T47D (cell line): ENCODE data around the gene NT5C2.
"Not testable (repeated sequence)": the region's sequence is repeated elsewhere in the genome, so short reads cannot be mapped to it uniquely, and the experiment has no call there.

Experiments used
- DNase-seq, 2 experiments: peaks; one replicate each; pipeline versions ENCODE4 v3.0.0 to v3.0.0-alpha.2; 2011 to 2012; ENCODE audit warnings: low read depth in 1 of 2, low spot score in 1 of 2
- JUND ChIP-seq: IDR thresholded peaks from 2 replicates; pipeline ENCODE4 v1.6.1; 2012; ENCODE audit warnings: low read depth
- in situ Hi-C: cut with HindIII; loops from 2 replicates; pipeline ENCODE4 v1.10.0; 2016; ENCODE audit warnings: low sequenced_read_pairs, low pct_unique_long_range_greater_than_20kb

The NT5C2 gene

DNA sequence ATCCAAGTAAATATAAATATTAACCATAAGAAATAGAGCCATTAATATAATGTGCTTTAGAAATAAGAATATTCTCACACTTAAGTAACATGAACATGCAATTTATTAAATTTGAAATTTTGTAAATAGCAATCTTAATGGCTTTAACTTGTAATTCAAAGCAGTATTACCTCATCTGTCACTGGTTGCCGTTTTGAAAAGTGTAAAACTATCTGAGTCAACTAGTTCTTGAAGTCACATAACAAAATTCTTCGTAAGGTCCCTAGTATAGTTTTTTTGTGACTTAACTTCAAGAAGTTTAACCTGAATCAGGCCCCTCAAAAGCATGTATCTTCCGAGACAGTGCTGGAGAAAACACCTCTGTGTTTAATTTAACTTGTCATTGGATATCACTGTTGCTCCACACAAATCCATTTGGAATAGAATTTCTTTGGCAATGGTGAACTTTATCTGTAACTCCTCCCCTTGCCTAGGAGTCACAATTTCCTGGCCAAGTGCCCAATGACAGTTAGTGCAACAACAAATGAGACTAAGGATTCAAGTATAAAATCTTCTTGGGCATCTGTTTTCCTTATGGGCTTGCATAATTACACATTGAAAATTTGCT lies 47.1 kb downstream of the NT5C2 start:
- DNase-seq, result peak in 1 of 2 experiments; percentile 37
- in situ Hi-C loops, result no loop called here
- no peak for TF ChIP-seq JUND

DNA sequence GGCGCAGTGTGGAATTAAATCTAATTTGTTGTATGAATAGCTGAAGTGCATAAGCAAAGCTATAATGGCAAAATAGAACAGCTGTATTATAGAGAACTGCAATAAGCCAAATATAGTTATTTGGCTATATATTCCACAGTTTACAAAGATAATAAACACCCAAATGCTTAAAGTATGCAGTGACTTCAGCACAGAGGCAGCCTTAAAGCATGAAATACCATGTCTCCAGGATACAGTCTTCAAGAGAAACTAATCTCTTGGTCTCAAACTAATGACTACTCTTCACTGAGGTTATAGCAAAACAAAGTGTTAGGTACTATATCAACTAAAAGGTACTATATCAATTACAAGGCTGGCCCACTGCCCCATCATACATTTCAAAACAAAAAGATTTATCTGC lies 48.0 kb downstream of the NT5C2 start:
- DNase-seq, result no peak
- TF ChIP-seq JUND, result no peak
- in situ Hi-C loops, result no loop called here

DNA sequence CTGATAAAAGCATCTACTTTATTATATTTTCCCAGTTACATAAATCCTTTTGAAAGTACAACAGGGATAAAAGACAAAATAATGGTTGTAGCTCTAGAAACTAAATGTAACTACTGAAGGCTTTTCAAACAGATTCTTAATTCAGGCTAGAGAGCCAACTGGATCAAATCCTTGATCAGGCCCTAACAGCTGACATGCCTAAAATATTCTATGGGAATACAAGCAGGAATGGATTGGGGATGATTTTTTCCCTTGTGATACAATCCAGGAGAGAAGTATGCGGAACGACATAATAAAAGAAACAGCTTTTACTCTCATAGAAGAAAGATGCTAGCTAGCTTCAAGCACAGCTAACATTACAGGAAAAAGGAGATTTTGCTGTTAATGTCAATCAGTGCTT lies 49.0 kb downstream of the NT5C2 start:
- TF ChIP-seq JUND, result no peak
- no peak for DNase-seq
- in situ Hi-C loops, result no loop called here

DNA sequence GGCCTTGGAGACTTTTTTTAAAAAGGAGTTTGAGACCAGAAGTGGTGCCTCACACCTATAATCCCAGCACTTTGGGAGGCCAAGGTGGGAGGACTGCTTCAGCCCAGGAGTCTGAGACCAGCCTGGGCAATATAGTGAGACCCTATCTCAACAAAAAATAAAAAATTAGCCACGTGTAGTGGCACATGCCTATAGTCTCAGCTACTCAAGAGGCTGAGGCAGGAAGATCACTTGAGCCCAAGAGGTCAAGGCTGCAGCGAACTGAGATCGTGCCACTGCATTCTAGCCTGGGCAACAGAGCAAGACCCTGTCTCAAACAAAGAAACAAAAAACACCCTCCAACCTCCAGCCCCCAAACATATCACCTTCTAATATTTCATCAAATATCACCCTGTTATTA lies 49.4 kb downstream of the NT5C2 start:
- in situ Hi-C loops, DNase-seq: not testable (repeated sequence)

DNA sequence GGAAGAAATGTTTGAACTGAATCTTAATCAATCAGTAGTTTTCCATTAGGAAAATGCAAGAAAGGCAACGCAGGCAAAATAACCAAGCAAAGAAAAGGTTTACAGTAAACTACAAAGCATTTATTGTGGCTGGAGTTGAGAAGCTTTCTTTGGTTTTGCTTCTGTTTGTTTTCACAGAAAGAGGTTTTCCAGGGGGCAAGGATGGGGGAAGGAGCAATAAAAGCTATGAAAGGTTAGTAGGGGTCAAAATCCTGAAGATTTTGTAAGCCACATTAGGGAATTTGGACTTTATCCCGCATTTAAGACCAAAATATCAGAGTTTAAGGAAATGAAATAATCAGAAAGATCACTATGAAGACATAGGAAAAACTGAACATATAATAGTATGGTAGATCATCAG lies 51.1 kb downstream of the NT5C2 start:
- TF ChIP-seq JUND, result no peak
- in situ Hi-C loops, result no loop called here
- DNase-seq, result no peak

DNA sequence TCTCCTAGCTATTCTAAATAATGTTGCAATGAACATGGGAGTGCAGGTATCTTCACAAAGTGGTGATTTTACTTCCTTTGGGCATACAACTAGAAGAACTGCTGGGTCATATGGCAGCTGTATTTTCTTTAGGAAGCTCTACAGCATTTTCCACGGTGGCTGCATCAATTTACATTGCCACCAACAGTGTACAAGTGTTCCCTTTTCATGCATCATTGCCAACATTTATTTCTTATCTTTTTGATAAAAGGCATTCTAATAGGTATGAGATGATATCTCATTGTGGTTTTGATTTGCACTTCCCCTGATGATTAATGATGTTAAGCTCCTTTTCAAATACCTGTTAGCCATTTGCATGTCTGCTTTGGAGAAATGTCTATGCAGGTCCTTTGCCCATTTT lies 52.6 kb downstream of the NT5C2 start:
- DNase-seq, result no peak
- in situ Hi-C loops, result no loop called here
- no peak for TF ChIP-seq JUND

DNA sequence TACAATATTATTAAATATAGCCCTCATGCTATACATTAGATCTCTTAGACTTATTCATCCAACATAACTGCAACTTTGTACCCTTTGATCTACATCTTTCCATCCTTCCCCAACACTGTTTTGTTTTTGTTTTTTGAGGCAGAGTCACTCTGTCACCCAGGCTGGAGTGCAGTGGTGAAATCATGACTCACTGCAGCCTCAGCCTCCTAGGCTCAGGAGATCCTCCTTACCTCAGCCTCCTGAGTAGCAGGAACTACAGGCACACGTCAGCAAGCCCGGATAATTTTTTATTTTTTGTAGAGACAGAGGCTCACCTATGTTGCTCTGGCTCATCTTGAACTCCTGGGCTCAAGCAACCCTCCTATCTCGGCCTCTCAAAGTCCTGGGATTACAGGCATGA lies 53.3 kb downstream of the NT5C2 start:
- in situ Hi-C loops, result no loop called here
- no peak for TF ChIP-seq JUND
- no peak for DNase-seq

DNA sequence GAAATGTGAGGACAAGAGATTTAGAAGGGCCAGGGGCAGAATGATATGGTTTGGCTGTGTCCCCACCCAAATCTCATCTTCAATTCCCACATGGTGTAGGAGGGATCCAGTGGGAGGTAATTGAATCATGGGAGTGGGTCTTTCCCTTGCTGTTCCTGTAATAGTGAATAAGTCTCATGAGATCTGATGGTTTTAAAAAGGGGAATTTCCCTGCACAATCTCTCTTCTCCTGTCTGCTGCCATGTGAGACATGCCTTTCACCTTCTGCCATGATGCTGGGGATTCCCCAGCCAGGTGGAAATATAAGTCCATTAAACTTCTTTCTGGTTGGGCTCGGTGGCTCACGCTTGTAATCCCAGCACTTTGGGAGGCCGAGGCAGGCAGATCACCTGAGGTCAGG lies 57.9 kb downstream of the NT5C2 start:
- in situ Hi-C loops, DNase-seq: not testable (repeated sequence)

DNA sequence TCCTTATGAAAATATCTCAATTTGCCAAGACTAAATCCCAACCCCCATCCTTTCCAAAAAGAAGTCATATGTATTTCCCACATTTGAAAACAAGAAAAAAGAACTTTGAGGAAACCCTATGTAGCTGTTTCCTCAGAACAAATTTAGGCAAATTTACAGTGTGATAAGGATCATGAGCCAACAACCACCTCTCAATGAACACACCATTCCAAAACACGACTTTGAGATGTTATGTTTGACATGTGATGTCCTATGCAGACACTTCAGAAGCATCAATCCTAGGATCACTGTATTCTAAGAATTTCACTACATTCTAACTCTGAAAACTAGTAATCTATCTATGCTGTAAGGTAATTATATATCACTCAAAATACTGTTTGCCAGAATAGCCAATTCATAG lies 62.2 kb downstream of the NT5C2 start:
- in situ Hi-C loops, result no loop called here
- DNase-seq, result no peak
- no peak for TF ChIP-seq JUND

DNA sequence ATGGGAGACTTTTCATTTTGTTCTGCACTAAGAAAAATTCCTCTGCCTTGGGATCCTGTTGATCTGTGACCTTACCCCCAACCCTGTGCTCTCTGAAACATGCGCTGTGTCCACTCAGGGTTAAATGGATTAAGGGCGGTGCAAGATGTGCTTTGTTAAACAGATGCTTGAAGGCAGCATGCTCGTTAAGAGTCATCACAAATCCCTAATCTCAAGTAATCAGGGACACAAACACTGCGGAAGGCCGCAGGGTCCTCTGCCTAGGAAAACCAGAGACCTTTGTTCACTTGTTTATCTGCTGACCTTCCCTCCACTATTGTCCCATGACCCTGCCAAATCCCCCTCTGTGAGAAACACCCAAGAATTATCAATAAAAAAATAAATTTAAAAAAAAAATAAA lies 62.9 kb downstream of the NT5C2 start:
- DNase-seq, in situ Hi-C loops: not testable (repeated sequence)

DNA sequence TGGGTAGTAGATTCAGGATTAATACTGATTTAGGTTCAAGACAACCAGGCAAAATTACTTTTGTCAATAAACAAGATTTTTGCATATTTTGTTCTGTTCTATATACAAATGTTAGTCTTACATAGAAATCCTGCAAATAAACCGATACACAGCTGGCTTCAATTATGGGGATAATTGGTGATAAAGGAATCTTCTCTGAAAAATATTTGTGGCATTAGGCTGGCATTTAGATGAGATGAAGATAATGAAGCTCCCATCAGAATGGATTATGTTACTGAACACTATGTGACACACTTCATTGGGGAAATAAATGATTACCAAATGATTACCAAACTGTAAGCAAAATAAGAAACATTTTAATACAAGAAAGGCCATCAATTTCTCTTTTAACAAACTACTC lies 65.8 kb downstream of the NT5C2 start:
- no peak for DNase-seq
- in situ Hi-C loops, result no loop called here
- TF ChIP-seq JUND, result no peak

DNA sequence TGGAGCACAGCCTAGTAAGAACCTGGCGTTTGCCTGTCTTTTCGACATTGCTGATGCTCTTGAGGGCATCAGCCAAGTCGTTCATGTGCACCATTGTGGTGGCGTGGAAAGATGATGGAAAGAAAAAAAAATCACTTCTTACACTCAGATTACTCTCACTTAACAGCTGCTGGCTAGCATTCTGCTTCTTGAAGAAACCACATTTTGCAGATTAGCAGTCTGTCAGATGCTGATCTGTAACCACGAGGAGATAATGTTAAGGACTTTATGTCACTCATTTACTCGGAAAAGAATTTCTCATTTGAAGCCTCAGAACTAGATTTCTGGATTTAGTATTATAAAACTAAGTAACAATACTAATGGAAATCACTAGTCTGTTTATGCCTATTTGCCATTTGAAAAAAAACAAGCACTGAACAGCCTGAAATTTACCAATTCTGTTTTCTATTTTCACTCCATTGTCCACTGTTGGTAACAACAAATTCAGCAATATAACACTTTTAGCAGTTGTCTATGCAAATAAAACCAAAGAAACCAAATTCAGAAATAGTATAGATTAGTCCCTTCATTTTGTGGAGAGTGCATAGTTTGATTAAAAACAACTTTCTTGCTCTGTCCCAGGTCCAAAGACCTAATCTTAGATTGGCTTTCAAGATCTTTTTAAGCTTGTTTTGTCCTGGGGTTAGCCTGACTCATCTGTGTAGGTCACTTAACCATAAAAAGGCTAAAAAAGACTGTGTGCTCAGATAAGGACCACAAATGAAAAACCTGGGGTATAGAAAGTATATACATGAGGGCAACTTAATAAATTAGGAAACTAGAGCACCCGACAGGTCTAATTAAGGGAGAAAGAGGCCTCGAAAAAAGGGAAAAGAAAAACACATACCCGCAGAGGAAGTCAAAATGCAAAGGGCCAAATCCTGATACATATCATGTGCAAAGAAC lies 67.5 kb downstream of the NT5C2 start:
- no peak for TF ChIP-seq JUND
- in situ Hi-C loops, result no loop called here
- no peak for DNase-seq

DNA sequence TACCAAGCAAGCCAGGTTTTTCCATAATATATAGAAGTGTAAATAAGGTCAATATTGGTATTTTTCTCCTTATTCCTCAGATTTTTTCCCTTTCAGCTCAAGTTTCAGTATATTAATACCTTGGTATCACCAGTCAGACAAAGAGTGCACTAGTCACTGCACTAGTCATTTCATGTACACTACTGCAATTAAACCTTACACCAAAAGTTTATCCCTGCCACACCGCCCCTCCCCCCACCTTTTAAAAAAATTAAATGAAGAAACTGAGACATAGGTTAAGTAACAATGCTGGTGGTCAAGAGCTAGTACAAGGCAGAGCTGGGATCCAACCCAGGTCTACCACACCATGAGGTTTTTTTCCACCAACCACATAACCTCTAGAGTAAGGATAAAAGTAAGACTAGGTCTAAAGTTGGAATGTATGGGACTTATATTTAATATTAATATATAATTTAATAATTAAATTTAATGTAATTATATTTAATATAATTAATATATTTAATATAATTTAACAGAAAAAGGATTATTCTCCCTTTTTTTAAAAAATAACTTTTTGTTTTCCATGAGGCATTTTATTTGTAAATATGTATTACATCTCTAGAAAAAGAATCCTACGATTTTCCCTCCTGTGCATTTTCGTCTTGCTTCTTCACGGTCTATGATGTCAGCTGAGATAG lies 68.5 kb downstream of the NT5C2 start:
- in situ Hi-C loops, result no loop called here
- no peak for TF ChIP-seq JUND
- DNase-seq, result no peak
